BE2C (cell line): ENCODE results near the gene HOXC4.
"Not testable (repeated sequence)": the region's sequence is repeated elsewhere in the genome, so short reads cannot be mapped to it uniquely, and the experiment has no call there.

Source experiments
- DNase-seq: peaks from one replicate; pipeline ENCODE4 v3.0.0-alpha.2; 2020
- H3K27me3 ChIP-seq: fragments of 250-450 bp; sonication (Bioruptor Pico); 2 replicates; pipeline ENCODE4 v1.5.1; 2020; ENCODE audit warnings: mild to moderate bottlenecking
- H3K36me3 ChIP-seq: fragments of 250-450 bp; sonication (Bioruptor Pico); 2 replicates; pipeline ENCODE4 v1.5.1; 2020; ENCODE audit warnings: mild to moderate bottlenecking
- H3K4me1 ChIP-seq: fragments of 250-450 bp; sonication (Bioruptor Pico); 2 replicates; pipeline ENCODE4 v1.5.1; 2020
- H3K4me3 ChIP-seq: 2 replicates; pipeline ENCODE4 v1.5.1; 2011; ENCODE audit warnings: low read depth, low read length
- H3K9me3 ChIP-seq: fragments of 250-450 bp; sonication (Bioruptor Pico); 2 replicates; pipeline ENCODE4 v1.5.1; 2020
- TF ChIP-seq, protein P1 (sequence below): IDR thresholded peaks from 2 replicates; pipeline ENCODE4 v1.5.1; 2012; ENCODE audit warnings: mild to moderate bottlenecking, low read depth, low read length

HOXC4 gene

DNA sequence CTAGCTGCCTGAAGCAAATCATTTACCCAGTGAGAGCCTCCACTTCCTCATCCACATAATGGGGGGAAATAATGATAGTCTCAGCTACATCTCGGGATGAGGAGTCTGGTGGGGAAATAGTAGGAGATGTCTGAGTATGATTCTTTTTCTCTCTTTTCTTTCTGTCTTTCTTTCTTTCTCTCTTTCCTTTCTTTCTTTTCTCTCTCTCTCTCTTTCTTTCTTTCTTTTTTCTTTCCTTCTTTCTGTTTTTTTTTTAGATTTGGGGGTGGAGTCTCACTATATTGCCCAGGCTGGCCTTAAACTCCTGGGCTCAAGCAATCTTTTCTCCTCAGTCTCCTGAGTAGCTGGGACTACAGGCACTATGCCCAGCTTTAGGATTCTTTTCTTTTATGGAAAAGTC is 12.8 kb downstream of the HOXC4 start:
- H3K27me3 ChIP-seq = no peaks in the 10 kb centered on the region
- TF ChIP-seq, protein P1, sequence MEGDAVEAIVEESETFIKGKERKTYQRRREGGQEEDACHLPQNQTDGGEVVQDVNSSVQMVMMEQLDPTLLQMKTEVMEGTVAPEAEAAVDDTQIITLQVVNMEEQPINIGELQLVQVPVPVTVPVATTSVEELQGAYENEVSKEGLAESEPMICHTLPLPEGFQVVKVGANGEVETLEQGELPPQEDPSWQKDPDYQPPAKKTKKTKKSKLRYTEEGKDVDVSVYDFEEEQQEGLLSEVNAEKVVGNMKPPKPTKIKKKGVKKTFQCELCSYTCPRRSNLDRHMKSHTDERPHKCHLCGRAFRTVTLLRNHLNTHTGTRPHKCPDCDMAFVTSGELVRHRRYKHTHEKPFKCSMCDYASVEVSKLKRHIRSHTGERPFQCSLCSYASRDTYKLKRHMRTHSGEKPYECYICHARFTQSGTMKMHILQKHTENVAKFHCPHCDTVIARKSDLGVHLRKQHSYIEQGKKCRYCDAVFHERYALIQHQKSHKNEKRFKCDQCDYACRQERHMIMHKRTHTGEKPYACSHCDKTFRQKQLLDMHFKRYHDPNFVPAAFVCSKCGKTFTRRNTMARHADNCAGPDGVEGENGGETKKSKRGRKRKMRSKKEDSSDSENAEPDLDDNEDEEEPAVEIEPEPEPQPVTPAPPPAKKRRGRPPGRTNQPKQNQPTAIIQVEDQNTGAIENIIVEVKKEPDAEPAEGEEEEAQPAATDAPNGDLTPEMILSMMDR = no peak
- H3K36me3 ChIP-seq = no peaks in the 10 kb centered on the region
- no peak overlapping the region for H3K4me3 ChIP-seq
- no peaks in the 10 kb centered on the region for H3K9me3 ChIP-seq
- no peak for DNase-seq
- H3K4me1 ChIP-seq = peaks cover 4% of the 10 kb centered on the region

DNA sequence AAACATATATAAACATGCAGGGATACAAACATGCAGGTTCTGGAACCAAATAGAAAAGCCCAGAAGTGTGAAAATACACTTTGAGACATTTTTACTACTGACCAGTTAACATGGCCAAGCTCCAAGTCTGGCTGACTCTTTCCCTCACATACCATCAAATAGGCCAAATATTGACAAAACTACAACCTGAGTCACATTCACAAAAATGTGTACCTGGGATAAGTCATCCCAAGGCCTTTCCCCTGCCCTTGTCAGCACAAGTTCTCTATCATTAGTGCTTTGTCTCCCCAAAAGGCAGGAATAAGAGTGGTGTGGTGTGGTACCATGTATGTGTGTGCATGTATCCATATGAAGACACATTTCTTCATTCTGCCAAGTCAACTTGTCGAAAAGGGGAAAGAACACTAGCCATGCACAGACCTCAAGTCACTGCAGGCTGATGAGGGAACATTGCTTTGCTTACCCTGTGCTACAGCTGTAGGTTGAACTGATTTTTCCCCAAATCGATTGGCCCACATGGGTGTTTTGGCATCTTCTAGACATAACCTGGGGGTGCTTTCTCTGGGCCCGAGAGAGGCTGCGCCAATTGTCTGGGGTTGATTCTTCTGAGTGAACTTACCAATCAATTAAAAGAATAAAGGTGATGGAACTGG is 14.9 kb downstream of the HOXC4 start:
- Histone ChIP-seq H3K4me1 (peaks cover 14% of the 10 kb centered on the region), H3K27me3 (no peaks in the 10 kb centered on the region), H3K36me3 (no peaks in the 10 kb centered on the region), H3K9me3 (no peaks in the 10 kb centered on the region), H3K4me3 (no peak overlapping the region)
- TF ChIP-seq, protein P1 = no peak
- DNase-seq = no peak

DNA sequence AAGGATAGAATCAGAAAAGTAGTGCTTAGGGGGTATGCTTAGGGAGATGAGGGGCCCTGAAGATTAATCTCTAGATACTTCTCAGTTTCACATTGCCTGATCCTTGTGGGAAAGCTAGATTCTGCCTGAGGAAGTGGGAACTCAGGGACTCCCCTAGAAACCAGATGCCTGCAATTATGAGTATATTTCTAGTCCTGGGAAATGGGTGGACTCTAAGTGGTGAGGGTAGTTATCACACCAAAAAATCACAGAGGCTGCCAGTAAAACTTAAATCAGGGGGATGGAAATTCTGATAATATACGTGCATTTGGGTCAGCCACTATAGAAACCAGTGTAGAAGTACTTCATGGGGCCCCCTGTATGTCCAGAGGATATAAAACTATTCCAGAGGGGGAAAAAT is 18.3 kb downstream of the HOXC4 start:
- H3K4me1 ChIP-seq = peaks cover 14% of the 10 kb centered on the region
- DNase-seq = no peak
- H3K4me3 ChIP-seq = no peak overlapping the region
- H3K27me3 ChIP-seq = no peaks in the 10 kb centered on the region
- H3K9me3 ChIP-seq = no peaks in the 10 kb centered on the region
- TF ChIP-seq, protein P1 = no peak
- H3K36me3 ChIP-seq = no peaks in the 10 kb centered on the region

DNA sequence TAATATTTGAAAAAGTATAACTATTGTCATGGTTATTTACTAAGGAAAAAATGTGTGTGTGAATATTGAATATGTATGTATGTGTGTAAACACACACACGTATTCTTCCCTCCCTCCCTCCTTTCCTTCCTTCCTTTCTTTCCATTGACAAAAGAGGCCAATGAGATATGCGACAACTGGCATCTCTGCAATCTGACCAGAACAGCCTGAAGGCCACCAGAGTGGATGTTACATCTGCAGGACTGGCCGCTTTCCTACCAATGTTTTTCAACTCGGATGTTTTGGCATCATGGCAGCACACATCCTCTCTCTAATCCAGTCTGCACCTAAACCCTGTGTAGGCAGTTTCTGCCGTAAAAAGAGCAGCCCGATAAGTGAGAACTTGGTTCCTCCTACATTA is 20.7 kb downstream of the HOXC4 start:
- H3K27me3 ChIP-seq = no peaks in the 10 kb centered on the region

DNA sequence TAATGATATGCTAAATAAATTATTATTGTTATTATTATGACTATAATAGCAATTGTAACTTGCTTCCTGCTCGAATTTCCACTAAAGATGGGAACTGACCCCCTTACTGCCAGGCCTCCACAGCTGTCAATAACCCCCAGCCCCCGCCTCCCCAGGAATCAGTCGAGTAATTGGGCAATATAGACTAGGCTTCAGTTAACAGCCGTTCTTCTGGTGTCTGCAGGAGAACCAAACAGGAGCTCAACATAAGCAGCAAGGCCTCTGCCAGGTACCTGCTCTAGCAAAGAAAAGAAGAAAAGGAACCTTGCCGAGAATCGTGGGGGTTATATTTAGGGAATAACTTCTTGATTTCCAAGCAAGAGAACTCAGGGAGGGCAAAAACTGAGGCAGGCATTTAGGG is 21.8 kb downstream of the HOXC4 start:
- Histone ChIP-seq H3K9me3 (no peaks in the 10 kb centered on the region), H3K27me3 (no peaks in the 10 kb centered on the region), H3K4me3 (no peak overlapping the region), H3K4me1 (peaks cover 14% of the 10 kb centered on the region), H3K36me3 (no peaks in the 10 kb centered on the region)
- no peak for DNase-seq
- TF ChIP-seq, protein P1 = no peak

More for the DNA sequence above, 20.7 kb downstream of the HOXC4 start:
- no peaks in the 10 kb centered on the region for H3K9me3 ChIP-seq
- TF ChIP-seq, protein P1 = no peak
- H3K4me3 ChIP-seq = no peak overlapping the region
- no peaks in the 10 kb centered on the region for H3K36me3 ChIP-seq
- DNase-seq = no peak
- H3K4me1 ChIP-seq = peaks cover 14% of the 10 kb centered on the region

DNA sequence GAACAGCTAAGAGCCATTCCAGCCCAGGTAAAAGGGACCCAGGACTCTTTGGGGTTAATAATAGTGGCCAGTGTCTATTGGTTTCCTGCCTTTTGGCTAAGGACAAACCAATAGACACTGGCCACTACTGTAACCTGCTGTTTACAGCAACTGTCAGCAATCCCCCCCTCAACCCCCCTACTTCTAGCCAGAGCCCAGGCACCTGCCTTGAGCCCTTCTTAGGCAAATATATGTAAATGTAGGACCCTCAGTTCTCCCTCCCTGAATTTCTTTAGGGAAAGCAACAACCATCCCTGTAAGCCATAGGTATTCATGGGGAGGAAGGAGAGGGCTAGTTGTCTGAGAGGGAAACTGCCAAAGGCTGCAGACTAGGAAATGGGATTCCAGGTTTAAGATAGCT is 22.3 kb downstream of the HOXC4 start:
- Histone ChIP-seq H3K4me3 (no peak overlapping the region), H3K4me1 (peaks cover 14% of the 10 kb centered on the region), H3K36me3 (no peaks in the 10 kb centered on the region), H3K27me3 (no peaks in the 10 kb centered on the region), H3K9me3 (no peaks in the 10 kb centered on the region)
- no peak for DNase-seq
- TF ChIP-seq, protein P1 = no peak

DNA sequence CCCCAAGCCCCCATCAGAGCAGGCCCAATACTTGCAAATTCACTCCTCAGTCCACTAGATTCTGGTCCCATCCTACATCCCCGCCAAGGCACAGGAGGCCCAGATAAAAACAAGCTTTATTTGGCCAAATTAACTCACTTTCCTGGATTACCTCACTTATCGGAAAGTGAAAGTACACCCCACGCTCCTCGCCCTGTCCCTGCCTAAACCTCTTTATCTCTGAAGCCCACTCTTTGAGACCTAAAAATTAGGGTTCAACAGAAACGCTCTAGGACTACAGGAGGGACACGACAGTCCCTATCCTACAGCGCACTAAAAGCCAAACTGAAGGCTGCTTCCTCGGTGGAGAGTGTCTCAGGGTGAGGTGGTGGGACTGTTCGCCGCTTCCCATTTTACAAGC is 24.2 kb downstream of the HOXC4 start:
- H3K9me3 ChIP-seq, H3K4me1 ChIP-seq, H3K36me3 ChIP-seq, H3K27me3 ChIP-seq, H3K4me3 ChIP-seq, DNase-seq: not testable (repeated sequence)

DNA sequence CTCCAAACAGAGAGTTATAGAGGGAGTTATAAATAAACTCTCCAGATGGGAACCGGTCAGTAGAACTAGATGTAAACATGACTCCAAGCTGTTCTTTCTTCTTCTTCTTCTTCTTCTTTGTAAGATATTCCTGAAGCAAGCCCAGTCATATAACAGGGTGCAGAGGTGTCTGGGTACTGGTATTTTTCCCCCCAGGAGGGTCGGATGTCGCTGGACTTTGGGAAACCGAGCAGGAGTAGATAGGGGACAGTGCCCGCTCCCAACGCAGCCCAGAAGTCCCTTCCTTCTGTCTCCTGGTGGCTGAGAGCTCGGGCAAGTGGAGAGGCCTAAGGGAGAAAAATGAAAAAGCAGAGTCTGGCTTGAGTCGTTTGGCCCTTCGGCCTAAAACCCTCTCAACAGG is 25.5 kb downstream of the HOXC4 start:
- not testable (repeated sequence) for DNase-seq, H3K4me3 ChIP-seq, H3K4me1 ChIP-seq, H3K36me3 ChIP-seq, H3K9me3 ChIP-seq, H3K27me3 ChIP-seq

DNA sequence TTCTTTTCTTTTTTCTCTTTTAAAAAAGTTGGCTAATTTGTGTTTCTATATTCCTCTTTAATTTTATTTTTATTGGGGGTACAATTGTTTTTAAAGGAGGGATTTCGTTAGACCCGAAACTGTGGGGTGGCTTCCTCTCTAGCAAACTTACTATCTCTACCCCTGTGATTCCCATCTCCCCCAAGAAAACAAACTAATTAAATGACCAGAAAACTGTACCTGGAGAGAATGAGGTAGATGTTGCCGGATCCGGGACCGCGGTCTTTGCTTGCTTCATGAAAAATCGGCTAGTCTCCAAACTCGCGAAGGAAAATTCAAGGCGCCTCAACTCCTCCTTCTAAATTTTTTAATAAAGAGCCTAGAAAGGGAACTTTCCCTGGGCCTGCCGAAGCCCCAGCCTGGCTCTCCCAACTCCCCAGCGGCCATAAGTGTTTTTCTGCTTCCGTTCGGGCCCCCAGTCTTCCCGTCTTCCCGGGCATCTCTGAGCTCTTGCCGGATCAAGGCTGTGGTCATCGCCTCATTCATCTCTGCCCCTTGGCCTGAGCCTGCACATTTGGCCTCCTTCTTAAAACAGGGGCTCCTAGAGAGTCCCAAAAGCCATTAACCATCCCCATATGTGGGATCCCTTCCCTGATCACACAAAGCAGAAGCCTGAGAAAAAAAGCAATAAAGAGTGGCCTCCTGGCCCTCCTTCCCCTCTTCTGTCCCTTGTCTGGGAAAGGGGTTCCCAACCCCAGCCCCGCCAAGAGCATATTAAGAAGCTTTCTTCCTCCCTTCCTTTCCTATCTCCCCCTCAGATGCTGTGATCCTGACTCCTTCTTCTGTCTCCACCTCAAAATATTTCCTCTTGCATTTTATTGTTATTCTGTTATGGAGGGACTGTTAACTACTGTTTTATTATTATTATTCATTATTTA is 26.6 kb downstream of the HOXC4 start:
- not testable (repeated sequence) for H3K9me3 ChIP-seq, DNase-seq, H3K4me1 ChIP-seq, H3K27me3 ChIP-seq, H3K36me3 ChIP-seq, H3K4me3 ChIP-seq
